HG03521 (cell line): ENCODE measurements around the gene PGAP6.
"Not testable (repeated sequence)": the region's sequence is repeated elsewhere in the genome, so short reads cannot be mapped to it uniquely, and the experiment has no call there.

ENCODE experiments used
- ATAC-seq: cut with Tn5 transposase; IDR thresholded peaks from one replicate; pipeline ENCODE4 v1.9.1; 2021; ENCODE audit warnings: mild to moderate bottlenecking, moderate library complexity; ENCODE audit not compliant: unreplicated experiment

PGAP6 gene

DNA sequence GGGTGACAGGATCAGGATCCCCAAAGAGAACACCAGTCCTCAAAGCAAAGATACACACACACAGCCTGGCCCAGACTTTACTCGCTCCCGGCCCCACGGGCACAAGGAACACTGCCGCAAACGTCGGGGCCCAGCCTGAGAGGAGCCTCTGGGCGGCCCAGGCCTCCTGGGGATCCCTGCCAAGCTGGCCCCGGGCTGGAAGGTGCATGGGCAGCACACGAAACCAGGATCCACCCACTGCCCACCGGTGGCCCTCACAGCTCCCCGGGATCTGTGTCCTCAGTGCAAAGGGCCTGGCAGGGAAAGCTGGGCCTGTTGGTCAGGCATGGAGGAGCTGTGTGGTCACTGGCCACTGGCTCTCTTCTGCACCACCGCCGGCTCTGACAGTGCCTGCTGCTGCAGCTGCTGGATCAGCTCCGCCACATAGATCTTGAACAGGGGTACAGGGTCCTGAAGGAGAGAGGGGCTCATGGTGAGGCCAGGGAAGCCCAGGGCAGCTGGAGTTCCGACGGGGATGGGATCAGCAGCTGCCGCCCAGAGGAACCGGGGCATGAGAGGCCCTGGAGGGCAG, 14.4 kb downstream of the PGAP6 start:
- no peak for ATAC-seq

DNA sequence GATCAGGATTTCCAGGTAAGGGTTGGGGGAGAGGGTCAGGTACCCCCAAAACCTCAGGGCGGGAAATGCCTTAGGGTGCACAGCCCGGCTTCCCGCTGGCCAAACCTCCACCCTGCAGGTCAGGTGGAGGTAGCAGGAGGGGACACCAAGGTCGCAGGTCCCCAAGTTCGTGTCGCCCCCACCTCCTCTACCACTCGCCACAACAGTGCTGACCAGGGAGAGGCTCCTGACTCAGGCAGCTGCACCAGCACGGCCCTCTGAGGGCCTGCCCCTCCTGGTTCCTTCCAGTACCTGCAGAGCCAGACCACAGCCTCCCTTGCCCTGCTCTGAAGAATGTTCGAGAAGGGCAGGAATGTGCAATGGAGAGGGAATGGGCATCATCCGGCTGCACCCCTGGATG, 15.3 kb downstream of the PGAP6 start:
- ATAC-seq = no peak

DNA sequence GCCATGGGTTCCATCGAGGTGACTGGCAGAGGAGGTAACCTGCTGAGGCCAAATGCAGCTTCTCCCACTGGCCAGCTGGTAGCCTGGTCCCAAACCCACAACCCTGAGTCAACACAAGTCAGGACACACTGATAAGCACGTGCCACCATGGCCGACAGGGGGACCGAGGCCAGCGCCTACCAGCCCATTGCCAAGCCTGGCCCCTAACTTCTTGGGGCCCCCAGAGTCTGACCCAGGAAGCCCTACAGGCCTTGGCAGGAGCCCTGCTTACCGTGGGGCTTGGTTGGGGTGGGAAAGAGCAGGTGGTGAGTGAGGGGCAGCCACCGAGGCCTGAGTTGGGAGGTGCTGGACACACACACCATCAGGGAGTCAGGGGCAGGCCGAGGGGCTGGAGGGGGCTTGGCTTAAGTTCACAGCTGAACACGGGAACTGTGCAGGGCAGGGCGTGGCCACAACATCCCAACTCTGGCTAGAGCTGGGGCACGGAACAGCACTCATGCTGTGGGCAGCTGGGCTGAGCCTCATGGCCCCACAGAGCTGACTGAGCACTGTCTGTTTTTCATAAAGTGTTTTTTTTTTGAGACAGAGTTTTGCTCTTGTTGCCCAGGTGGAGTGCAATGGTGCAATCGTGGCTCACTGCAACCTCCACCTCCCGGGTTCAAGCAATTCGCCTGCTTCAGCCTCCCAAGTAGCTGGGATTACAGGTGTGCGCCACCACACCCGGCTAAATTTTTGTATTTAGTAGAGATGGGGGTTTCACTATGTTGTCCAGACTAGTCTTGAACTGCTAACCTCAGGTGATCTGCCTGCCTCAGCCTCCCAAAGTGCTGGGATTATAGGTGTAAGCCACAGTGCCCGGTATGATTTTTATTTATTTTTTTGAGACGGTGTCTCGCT, 16.9 kb downstream of the PGAP6 start:
- no peak for ATAC-seq

GRCh38 chr16:363766-364490, 17.9 kb downstream of the PGAP6 start:
- ATAC-seq = no peak

DNA sequence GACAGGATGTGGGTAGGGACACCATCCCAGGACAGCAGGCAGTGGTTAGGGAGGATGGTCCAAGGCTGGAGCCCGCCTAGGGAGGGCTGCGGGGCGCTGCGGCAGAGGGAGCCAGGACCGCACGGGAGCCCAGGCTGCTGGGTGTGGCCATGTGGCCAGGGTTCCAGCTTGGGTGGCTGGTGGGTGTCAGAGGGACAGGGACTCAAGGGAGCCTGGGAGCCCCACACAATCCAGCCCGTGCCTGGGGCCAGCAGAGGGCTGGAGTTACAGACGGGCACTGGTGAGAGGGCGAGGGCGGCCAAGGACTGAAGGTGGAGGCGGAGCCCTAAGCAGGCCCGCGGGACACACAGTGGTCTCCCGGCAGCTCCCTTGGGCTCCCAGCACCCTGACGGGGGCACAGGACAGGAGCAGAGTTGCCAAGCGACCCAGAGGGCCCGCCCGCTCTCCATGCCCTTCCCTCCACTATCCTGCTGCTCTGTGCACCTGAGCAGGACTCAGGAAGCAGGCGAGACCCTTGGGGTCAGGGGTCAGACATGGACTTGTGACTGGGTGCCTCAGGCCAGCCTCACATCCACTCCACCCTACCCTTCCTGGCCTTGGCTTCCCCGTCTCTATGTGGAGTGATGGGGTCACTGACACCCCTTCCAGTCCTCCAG, 18.5 kb downstream of the PGAP6 start:
- no peak for ATAC-seq

DNA sequence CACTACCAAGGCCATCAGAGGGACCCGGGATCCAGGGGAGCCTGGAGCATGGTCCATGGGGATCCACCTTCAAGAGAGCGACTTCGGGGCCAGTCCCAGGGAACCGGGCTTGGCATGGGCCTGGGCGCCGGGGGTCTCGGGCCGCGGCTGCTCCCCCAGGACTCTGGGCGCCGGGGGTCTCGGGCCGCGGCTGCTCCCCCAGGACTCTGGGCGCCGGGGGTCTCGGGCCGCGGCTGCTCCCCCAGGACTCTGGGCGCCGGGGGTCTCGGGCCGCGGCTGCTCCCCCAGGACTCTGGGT, 19.1 kb downstream of the PGAP6 start:
- ATAC-seq = not testable (repeated sequence)

DNA sequence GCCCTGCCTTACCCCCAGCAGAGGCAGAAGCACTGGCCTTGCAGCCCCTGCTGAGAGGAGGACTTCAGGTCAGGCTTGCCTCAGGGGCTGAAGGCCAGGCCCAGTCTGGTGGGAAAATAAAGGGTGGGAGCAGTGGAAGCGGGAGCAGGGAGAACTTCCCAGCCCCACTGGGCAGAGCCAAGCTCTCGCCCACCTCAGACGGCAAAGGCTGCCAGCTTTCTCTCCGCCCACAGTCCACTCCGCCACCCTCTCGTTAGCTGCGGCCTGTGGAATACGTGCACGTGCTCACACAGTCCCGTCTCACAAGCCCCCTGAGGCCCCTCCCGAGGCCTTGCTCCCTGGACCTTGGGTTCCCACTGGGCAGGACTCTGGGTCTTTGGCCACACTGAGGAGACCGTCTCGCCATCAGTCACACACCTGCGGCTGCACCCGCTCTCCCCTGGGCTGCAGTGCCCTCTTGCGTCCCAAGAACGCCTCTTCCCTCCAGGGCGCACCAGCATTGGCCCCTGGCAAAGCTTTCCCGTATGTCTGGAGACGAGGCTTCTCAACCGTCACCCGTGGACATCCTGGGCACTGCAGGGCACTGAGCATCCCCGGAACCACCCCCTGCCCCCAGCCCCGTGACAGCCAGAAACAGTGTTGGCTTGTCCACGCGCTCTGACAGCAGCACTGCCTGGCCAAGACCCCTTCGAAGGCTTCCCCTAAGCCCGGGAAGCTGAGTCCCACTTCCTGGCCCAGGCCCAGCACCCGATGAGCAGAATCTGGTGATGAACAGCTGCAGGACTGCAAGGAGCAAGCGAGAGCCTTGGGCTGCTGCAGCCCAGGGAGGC, 19.7 kb downstream of the PGAP6 start:
- ATAC-seq = no peak

- ATAC-seq = no peak
These were observed 20.4 kb downstream of the PGAP6 start for GRCh38 chr16:361341-361871.

DNA sequence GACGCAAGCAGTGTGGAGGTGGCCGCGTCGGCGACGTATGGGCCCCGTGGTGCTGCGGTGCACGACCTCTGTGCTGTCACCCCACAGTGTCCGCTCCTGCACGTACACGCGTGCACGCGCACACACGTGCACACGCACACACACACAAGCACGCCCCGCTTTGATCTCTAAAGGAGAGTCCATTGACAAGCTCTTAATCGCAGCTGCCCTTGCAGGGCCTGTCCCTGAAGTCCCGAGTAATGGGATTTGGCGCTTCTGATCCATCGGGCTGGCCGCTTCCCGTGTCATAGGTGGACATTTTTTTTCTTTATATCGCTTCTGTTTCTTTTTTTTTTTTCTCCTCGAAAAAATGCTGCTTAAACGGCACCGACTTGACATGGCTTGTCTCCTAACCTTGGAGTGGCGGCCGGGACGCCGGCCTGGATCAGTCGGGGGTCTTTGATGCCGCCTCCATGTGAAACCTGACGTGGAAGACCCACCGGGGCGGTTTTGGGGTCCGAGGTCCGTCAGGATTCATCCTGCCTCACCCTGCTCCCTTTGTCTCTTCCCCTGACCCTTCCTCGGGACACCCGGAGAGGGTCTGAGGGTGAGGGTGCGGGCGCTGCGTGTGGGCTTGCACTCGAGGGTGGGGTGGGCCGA, 21.0 kb downstream of the PGAP6 start:
- ATAC-seq = no peak

DNA sequence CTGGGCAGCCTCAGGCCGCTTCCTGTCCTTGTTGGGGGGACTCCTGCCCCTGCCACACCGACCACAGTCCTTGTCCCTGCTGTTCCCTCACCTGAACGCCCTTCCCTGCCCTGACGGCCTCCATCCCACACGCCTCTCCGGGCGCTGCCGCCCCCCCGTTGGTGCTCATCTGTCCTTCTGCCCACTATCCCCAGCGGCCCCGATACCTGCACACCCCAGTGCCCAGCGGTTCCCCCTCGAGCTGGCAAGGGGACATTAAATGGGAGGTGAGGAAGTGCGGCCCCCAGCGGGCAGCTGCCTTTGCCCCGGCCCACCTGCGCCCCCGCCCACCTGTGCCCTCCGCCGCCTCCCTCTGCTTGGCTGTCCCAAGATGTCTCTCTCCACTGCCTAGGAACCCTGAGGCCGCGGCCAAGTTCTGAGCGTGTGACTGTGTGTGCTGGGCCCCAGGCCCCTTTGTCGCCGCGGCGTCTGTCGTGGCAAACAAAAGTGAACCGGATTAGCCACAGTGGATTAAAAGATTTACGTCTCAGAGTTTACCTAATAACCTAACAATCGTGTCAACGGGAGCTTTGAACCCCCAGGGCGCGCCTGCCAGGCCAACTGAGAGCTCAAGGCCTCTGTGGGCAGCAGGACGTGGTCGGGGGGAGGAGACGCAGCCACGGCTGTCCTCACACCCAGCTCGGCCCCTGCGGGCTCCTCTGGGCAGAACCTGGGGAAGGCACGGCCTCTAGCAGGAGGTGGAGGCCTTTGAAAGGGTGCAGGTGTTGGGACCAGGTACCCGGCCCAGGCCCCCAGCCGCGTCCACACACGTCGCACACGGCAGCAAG, 21.7 kb downstream of the PGAP6 start:
- no peak for ATAC-seq

DNA sequence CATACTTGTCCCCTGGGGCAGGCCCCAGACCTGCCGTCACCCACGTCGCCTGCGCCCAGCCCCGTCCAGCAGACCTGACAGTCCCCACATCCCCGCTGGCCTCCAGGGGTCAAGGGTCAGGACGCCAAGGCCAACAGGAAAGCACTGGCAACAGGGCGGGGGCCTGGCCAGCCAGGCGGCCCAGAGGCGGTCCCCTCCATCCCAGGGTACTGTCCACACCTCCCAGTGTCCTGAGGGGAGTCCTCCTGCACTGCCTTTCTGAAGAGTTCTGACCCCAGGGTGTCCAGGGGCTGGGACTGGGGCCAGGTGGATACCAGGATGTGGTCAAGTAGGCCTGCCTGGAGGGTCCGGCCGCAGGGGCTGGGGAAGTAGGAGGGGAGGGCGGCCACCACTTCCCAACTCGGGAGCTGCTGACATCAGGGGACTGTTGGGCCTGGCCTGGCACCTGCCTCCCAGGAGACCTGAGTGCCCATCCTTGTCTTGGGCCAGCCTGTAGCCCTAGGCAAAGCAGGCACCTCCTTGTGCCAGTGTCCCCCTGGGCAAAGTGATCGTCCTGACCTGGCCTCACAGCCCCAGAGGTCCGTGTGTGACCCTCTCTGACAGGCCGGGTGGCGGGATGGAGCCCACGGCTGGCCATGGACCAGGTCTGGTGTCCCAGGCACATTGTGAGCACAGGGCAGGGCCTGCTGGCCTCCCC, 22.6 kb downstream of the PGAP6 start:
- ATAC-seq = no peak

GRCh38 chr16:356741-357140, 25.0 kb downstream of the PGAP6 start:
- ATAC-seq = no peak

- ATAC-seq = no peak
These were observed 26.8 kb downstream of the PGAP6 start for GRCh38 chr16:354971-355461.

- ATAC-seq = no peak
These were observed 27.4 kb downstream of the PGAP6 start for GRCh38 chr16:354291-354881.

DNA sequence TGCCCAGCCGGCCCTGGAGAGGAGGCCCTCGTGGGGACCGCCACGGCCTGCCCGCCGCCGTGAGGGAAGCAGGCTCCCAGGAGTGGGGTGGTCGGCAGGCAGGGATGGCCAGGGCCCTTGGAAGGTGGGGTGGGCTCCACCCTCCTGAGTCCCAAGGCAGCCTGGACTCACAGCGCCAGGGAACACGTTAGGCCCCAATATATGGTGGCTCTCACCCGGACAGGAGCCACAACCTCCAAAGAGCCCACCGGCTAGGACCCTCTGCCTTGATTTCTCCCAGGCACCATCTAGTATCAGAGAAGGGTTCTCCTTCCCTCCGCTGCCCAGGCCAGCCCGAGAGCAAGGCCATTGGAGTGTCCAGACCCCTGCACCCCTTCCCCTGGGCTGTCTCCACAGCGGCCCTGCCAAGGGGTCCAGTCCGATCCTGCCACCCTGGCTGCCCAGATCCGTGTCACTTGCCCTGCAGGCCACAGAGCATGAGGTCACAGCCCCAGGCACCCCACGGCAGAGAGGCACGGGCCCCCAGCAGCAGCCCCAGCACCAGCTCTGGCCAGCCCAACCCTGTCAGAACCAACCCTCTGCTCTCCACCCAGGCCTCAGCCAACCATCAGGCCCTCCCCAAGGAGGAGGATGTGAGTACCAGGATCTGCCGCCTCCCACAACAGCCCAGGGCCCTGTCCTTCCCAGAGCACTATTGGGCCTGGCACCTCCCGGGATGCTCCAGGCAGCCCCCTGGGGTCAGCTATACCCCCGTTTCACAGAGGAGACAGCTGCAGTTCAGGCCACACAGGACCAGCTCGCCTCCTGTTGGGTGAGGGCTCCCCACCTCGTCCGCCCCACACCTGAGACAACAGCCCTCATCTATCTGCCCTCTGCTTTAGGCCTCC, 28.1 kb downstream of the PGAP6 start:
- ATAC-seq = no peak

DNA sequence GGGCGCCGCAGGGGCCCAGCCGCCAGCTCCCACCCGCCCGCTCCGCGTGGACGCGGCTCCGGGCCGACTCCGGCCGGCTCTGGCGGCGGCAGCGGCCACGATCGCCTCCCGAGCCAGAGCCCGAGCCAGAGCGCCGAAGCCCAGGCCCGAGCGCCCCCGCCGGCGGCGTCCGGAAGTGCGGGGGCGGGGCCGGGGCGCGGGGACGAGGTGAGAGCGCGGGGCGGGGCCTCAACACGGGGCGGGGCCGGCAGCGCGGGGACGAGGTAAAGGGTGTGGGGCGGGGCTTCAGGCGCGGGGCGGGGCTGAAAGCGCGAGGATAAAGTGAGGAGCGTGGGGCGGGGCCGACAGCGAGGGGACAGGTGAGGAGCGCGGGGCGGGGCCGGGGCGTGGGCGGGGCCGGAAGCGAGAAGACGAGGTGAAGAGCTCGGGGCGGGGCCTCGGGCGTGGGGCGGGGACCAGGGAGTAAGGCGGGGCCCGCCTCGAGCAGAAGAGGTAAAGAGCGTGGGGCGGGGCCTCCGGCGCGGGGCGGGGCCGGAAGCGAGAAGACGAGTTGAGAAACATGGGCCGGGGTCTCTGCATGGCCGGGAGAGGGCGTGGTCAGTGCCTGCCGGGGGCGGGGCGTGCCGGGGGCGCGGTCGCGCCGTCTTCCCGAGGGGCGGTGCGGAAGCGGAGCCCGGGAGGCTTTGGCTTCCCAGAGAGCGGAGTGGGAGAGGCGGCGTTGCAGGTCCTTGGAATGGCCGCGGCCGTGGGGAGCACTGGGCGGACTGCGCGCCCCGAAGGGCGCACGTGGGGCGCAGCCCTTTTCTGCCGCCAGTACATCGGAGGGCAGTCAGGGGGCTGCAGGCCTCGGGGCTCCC, 29.0 kb downstream of the PGAP6 start, which contains the start of gene AXIN1:
AXIN1 (minus strand) TSS at position 177 of the 857 bp plus-strand sequence. CDS start 5,698 bp downstream, outside the sequence.
- ATAC-seq = peak; percentile 64
